ENCODE data around the gene GNAS.

Gene GNAS

GRCh38 chr20:58901488-58902402 lies 49.2 kb downstream of the GNAS start:
- no peak for DNase-seq

GRCh38 chr20:58903614-58904013 lies 51.1 kb downstream of the GNAS start:
- no peak for DNase-seq

- DNase-seq, result no peak
These were observed 52.7 kb downstream of the GNAS start for GRCh38 chr20:58905236-58905635.

GRCh38 chr20:58906111-58906510 lies 53.6 kb downstream of the GNAS start:
- DNase-seq, result no peak

- DNase-seq, result peak; percentile 22
These were observed 54.4 kb downstream of the GNAS start for GRCh38 chr20:58906894-58907293.

- peak; percentile 96 for DNase-seq
These were observed 55.0 kb downstream of the GNAS start for GRCh38 chr20:58907320-58908137.

GRCh38 chr20:58908221-58908620 lies 55.7 kb downstream of the GNAS start:
- DNase-seq, result no peak

GRCh38 chr20:58908941-58909340 lies 56.4 kb downstream of the GNAS start:
- no peak for DNase-seq

- no peak for DNase-seq
These were observed 57.1 kb downstream of the GNAS start for GRCh38 chr20:58909585-58909984.

- no peak for DNase-seq
These were observed 58.0 kb downstream of the GNAS start for GRCh38 chr20:58910473-58910872.

GRCh38 chr20:58911309-58911708 lies 58.8 kb downstream of the GNAS start:
- no peak for DNase-seq

- no peak for DNase-seq
These were observed 59.5 kb downstream of the GNAS start for GRCh38 chr20:58911970-58912369.

- no peak for DNase-seq
These were observed 60.6 kb downstream of the GNAS start for GRCh38 chr20:58913079-58913478.

- no peak for DNase-seq
These were observed 66.1 kb downstream of the GNAS start for GRCh38 chr20:58918621-58919020.

- DNase-seq, result no peak
These were observed 69.0 kb downstream of the GNAS start for GRCh38 chr20:58921564-58921963.

GRCh38 chr20:58922036-58922435 lies 69.5 kb downstream of the GNAS start:
- DNase-seq, result no peak

GRCh38 chr20:58923117-58923712 lies 70.7 kb downstream of the GNAS start:
- DNase-seq, result no peak

- no peak for DNase-seq
These were observed 74.4 kb downstream of the GNAS start for GRCh38 chr20:58926802-58927489.

GRCh38 chr20:58927490-58928061 lies 75.1 kb downstream of the GNAS start:
- DNase-seq, result no peak

GRCh38 chr20:58930496-58930895 lies 78.0 kb downstream of the GNAS start:
- DNase-seq, result no peak

- no peak for DNase-seq
These were observed 79.7 kb downstream of the GNAS start for GRCh38 chr20:58932170-58932569.

- no peak for DNase-seq
These were observed 85.6 kb downstream of the GNAS start for GRCh38 chr20:58938078-58938477.

- peak; percentile 47 for DNase-seq
These were observed 86.0 kb downstream of the GNAS start for GRCh38 chr20:58938541-58938940.

Data from GF-D8 (cell line).